Stimulated activated CD8-positive, alpha-beta memory T cell treated with anti-CD3 and anti-CD28 coated beads, Interleukin-15, amount 100 ng/mL, for 4 hours (primary cell): ENCODE data around the gene PPP1R3F.

Source experiments
- DNase-seq, 2 donors: peaks; one replicate each; pipeline ENCODE4 v3.0.0-alpha.2; 2020; ENCODE audit warnings: low read depth in 2 of 2

The PPP1R3F gene, protein sequence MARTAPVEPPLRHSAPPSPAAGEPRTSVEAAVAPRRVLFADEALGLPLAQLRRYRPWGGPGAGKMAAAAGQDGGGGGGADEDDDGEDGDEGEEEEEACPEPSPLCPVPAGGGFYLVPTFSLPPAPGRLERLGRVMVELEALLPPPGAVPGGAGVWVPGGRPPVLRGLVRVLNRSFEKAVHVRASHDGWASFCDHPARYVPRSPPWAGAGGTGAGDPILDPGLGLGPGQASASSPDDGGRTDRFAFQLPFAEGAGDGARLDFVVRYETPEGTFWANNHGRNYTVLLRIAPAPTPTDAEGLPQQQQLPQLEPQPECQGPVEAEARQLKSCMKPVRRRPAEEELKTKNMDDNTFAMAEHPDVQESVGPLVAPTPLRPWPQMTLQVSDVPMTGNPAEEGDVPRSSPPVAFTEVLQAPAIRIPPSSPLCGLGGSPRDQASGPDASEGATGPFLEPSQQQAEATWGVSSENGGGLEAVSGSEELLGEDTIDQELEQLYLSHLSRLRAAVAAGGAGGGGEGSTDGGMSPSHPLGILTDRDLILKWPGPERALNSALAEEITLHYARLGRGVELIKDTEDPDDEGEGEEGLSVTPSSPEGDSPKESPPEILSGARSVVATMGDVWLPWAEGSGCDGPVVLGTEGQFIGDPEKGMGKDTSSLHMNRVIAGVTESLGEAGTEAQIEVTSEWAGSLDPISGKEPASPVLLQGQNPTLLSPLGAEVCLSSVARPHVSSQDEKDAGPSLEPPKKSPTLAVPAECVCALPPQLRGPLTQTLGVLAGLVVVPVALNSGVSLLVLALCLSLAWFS

DNA sequence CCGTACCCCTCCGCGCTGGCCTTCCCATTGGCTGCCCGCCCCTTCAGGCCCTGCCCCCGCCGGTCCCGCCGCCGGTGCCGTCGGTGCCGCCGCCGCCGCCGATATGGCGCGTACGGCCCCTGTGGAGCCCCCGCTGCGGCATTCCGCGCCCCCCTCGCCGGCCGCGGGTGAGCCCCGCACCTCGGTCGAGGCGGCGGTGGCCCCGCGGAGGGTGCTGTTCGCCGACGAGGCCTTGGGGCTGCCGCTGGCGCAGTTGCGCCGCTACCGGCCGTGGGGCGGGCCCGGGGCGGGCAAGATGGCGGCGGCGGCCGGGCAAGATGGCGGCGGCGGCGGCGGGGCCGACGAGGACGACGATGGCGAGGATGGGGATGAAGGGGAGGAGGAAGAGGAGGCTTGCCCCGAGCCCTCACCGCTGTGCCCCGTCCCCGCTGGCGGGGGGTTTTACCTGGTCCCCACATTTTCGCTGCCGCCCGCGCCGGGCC lies at the start of gene PPP1R3F:
TSS of gene PPP1R3F (plus strand) at position 27 of the 482 bp plus-strand sequence. CDS start at position 104, 77 bp downstream.
- DNase-seq = no peak

DNA sequence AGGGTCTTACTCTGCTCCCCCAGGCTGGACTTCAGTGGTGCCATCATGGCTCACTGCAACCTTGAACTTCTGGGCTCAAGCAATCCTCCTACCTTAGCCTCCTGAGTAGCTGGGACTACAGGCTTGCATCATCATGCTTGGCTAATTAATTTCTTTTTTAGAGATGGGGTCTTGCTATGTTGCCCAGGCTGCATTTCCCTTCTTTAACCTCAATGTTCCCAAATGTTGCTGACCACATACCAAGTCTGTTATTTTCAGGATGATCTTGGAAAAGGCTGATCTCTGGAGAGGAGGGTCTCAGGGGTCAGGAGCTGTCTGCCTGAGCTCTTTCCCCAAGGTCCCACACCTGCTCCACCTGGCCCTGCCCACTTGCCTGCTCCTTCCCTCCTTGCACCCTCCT lies 49.5 kb upstream of the PPP1R3F start:
- DNase-seq = no peak

DNA sequence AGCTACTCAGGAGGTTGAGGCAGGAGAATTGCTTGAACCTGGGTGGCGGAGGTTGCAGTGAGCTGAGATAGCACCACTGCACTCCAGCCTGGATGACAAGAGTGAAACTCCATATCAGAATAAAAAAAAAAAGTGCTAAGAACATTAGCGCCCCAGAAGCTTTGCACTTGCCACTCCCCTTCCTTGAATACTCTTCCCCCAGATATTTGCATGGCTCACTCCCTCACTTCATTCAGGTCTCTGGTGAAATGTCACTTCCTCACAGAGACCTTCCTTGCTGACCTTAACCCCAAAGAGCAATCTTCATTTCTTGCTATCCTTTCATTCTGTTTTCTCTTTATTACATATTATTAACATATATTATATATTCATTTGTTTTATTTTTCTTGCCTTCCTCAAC lies 47.7 kb upstream of the PPP1R3F start:
- DNase-seq = no peak

GRCh38 chrX:49225858-49226257 lies 43.7 kb upstream of the PPP1R3F start:
- no peak for DNase-seq

- no peak for DNase-seq
Observed at GRCh38 chrX:49226946-49227345, 42.6 kb upstream of the PPP1R3F start.

DNA sequence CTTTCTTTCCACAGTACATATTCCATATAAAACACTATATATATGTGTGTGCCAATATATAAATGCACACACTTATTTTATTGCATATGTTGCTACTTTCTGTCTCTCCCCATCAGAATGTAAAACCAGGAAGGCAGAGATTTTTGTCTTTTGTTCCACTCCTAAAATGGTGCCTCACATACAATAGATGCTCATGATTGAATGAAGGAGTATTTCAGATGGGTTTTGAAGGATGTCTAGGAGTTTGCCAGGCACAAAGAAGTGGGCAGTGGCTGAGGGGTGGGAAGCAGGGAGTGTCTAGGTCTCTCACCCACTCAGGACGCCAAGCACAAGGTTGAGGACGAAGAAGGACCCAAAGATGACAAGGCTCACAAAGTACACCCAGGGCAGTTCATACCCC lies 41.9 kb upstream of the PPP1R3F start:
- no peak for DNase-seq

DNA sequence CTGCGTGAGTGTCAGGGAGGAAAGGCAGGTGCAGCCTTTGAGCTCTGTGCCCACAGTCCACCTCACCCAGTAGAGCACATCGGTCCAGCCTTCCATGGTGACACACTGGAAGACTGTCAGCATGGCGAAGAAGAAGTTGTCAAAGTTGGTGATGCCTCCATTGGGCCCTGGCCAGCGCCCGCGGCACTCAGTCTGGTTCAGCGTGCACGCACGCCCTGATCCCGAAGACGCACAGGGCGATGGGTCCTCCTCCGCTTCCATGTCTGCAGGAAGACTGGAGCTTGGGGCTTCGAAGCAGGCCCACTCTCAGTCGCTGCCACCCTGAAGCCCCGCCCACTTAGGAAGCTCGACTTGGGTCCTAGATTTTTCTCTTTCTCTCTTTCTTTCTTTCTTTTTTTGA lies 41.4 kb upstream of the PPP1R3F start:
- no peak for DNase-seq

DNA sequence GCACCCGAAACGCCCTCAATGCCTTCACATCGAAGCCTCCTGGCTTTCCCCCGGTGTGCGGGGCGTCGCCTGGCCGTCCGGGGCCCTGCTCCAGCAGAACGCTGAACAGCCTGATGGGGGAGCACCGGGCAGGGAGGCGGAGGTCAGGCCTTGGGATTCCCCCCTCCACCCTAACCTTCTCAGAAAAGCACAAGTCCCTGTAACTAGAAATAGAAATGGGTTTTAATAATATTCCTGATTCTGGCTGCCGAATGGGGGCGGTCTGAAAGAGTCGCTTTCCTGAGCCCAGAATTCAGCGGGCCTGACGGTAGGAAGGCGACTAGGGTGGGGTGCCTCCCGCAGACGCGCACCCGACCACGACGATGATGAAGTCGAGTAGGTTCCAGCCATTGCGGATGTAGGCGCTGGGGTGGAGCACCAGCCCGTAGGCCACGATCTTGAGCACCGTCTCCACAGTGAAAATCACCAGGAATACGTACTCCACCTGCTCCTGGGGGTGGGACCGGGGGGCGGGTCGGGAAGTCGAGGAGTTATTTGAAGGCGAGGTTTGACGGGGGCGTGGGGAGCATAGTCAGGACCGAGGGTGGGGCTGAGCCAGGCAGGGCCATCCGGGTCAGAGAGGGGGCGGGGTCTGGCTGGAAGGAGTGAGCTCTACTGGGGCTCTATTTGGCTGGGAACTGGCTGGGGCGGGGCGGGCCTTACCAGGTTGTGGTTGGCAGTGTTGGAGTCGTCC lies 38.9 kb upstream of the PPP1R3F start:
- peak; percentile 14 to 15 for DNase-seq

DNA sequence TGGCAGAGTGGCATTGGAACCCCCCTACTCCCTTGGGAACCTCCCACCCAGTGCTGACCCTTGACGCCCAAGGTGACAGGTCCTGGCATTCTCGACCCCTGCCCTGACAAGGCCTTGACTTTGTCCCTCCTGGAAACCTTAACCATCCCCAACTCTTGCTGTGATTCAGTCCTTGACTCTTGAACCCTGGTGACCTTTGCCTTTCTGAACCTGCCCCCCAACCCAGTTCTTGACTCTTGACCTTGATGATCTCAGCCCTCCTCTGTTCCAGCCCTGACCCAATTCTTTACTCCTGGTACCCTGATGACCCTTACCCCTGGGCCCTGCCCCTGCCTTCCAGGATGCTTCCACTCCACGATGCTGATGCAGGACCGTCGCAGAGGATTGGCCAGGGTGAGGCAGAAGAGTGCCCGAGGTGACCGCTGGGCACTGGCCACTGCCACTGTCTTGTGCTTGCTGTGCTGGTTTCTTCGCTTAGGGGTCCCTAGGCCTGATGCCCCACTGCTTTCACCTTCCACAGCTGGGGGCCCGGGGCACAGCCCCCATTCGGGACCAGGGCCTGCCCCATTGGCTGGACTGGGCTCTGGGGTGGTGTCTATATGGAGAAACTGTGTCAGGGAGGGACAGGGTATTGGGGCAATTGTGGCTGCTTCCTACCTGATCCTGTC lies 38.1 kb upstream of the PPP1R3F start:
- DNase-seq = no peak

- no peak for DNase-seq
Observed at GRCh38 chrX:49232525-49232924, 37.1 kb upstream of the PPP1R3F start.

- no peak for DNase-seq
Observed at GRCh38 chrX:49233176-49233575, 36.4 kb upstream of the PPP1R3F start, which contains the start of gene CACNA1F. TSS of gene CACNA1F (minus strand) at chrX:49233340. CDS start at chrX:49233309, 31 bp downstream.

DNA sequence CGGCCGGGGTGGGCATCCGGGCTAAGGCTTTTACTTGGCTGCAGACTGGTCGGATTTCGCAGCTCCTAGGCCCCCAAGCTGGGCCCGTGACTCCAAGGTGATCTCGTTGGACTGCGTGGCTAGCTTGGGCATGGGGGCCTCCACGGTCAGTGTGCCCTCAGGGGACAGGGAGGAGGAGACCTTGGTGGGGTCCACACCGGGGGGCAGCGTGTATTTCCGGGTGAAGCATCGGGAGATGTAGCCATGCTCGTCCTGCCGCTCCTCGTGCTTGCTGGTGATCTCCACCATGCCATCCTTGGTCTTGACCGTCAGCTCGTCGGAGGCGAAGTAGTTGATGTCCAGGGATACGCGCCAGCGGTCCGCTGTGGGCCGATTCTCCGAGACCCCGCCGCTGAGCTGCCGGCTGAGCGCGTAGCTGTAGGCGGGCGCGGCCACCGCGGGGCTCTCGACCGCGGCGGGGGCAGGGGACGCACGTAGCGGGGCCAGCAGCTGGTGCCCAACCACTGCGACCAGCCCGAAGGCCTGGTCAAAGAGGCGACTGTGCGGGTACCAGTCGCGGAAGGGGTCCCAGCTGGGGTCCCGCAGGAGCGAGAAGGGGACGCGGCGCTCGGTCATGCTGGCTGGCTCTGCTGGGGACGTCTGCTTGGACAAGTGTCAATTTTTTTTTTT lies 35.6 kb upstream of the PPP1R3F start:
- no peak for DNase-seq

DNA sequence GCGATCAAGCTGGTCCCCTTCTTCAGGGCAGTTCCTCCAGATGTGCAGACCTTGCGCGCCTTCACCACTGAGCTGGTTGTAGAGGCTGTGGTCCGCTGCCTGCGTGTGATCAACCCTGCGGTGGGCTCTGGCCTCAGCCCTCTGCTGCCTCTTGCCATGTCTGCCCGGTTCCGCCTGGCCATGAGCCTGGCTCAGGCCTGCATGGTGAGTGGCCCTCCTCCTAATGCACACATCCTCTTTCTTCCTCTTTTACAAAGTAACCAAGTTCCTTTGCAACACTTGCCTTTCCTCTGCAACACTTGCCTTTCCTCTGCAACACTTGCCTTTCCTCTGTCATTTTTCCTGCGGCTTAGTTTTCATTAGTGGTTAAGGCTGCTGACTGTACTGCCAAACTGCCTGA lies 32.5 kb upstream of the PPP1R3F start:
- DNase-seq = no peak

GRCh38 chrX:49238735-49239134 lies 30.9 kb upstream of the PPP1R3F start:
- no peak for DNase-seq

GRCh38 chrX:49242545-49243066 lies 27.0 kb upstream of the PPP1R3F start:
- no peak for DNase-seq

GRCh38 chrX:49243166-49243565 lies 26.4 kb upstream of the PPP1R3F start:
- no peak for DNase-seq

DNA sequence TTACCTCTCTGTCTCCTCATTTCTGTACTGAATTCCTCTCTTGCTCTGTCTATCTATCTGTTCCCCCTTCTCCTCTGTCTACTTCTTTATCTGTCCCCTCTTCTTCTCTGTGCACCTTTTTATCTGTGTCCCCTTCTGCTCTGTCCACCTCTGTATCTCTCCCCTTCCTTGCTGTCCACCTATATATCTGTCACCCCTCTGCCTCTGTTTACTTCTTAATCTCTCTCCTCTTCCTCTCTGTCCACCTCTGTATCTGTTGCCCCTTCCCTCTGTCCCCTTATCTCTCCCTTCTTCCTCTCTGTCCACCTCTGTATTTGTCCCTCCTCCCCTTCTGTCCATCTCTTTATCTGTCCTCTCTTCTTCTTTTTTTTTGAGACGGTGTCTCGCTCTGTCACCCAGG lies 25.4 kb upstream of the PPP1R3F start:
- no peak for DNase-seq

DNA sequence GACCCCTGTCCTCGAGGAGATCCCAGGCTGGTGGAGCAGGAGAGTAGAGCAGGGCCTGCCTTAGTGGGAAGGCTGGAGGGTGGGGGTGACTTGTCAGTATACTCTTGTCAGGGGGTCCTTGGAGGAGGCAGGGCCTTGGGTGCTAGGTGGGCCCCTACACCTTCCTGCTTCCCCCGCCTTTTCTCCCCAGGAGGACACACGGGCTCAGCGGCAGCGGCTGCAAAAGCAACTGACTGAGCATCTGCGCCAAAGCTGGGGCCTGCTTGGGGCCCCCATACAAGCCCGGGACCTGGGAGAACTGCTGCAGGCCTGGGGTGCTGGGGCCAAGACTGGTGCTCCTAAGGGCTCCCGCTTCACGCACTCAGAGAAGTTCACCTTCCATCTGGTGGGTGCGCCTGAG lies 23.1 kb upstream of the PPP1R3F start:
- no peak for DNase-seq

DNA sequence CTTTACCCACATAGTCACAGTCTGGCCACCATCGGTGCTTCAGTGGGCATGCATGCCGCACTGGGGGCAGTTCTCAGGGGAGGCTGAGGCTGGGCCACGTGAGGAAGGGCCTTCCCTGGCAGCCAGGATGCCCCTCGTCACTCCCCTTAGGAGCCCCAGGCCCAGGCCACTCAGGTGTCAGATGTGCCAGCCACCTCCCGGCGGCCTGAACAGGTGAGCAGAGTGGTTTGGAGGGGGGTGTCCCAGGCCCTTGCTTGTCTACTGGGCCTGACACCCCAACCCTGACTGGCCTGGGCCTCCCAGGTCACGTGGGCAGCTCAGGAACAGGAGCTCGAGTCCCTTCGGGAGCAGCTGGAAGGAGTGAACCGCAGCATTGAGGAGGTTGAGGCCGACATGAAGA lies 22.2 kb upstream of the PPP1R3F start:
- no peak for DNase-seq

GRCh38 chrX:49247916-49248811 lies 21.4 kb upstream of the PPP1R3F start:
- no peak for DNase-seq
